Thymus (tissue), 11 donors: ENCODE data around the gene TRMT1. TPM values are rescaled to one million over a fixed set of nuclear protein-coding genes. Genes with fewer than 3 reads are reported as not detected.
A peak's percentile ranks its signal among the peaks of the same experiment; 100 is the strongest.

Experiments
- DNase-seq, 9 donors: peaks; one replicate each; pipeline ENCODE4 v3.0.0-alpha.2; 2013; ENCODE audit warnings: low spot score in 9 of 9, low read depth in 6 of 9, missing footprints in 1 of 9
- H3K27ac ChIP-seq, 2 donors: one replicate each; pipeline ENCODE4 v1.5.1; 2013; ENCODE audit warnings: control low read depth in 1 of 2, low read depth in 1 of 2, low read length in 1 of 2, mild to moderate bottlenecking in 1 of 2, moderate library complexity in 1 of 2
- H3K27me3 ChIP-seq, 2 donors: one replicate each; pipeline ENCODE4 v1.5.1; 2013; ENCODE audit warnings: low read length in 1 of 2; ENCODE audit not compliant: control insufficient read depth in 2 of 2, insufficient read depth in 1 of 2
- H3K36me3 ChIP-seq, 2 donors: one replicate each; pipeline ENCODE4 v1.5.1; 2013; ENCODE audit warnings: low read length in 1 of 2, mild to moderate bottlenecking in 1 of 2, moderate library complexity in 1 of 2; ENCODE audit not compliant: control insufficient read depth in 2 of 2, insufficient read depth in 2 of 2
- H3K4me1 ChIP-seq, 2 donors: one replicate each; pipeline ENCODE4 v1.5.1; 2013; ENCODE audit warnings: low read length in 2 of 2; ENCODE audit not compliant: control insufficient read depth in 2 of 2, insufficient read depth in 2 of 2
- H3K4me3 ChIP-seq, 2 donors: one replicate each; pipeline ENCODE4 v1.5.1; 2013; ENCODE audit warnings: low read length in 2 of 2, control low read depth in 1 of 2, mild to moderate bottlenecking in 1 of 2
- H3K9me3 ChIP-seq, 2 donors: one replicate each; pipeline ENCODE4 v1.5.1; 2013; ENCODE audit warnings: low read length in 1 of 2, mild to moderate bottlenecking in 1 of 2; ENCODE audit not compliant: control insufficient read depth in 2 of 2, insufficient read depth in 1 of 2
- whole genome bisulfite sequencing: extraction: QIAGEN DNeasy Blood & Tissue Kit; methylation state at CpG from one replicate; pipeline ENCODE4 v1.1.7; 2013; 5-methylcytosine and 5-hydroxymethylcytosine counted together
- polyA plus RNA-seq: library from polyadenylated mRNA; stranded (reverse); fragments of 200-250 nt; gene quantifications from one replicate; pipeline ENCODE4 v1.2.3, GENCODE V29; 2013
- total RNA-seq: library from RNA; stranded (reverse); fragments of 120-200 nt; gene quantifications from one replicate; pipeline ENCODE4 v1.2.4, GENCODE V29; 2013
- donor health status: healthy.

Gene TRMT1
- total and polyA plus RNA-seq, 2 donors: 20.2 to 69.9 TPM

GRCh38 chr19:13064092-13064489, 52.4 kb downstream of the TRMT1 start:
- Histone ChIP-seq H3K4me3 (no peak overlapping the region), H3K4me1 (peaks cover 4 to 16% of the 10 kb centered on the region in 2 donors), H3K36me3 (no peaks in the 10 kb centered on the region), H3K9me3 (peaks cover 0 to 2% of the 10 kb centered on the region in 2 donors), H3K27me3 (peaks cover 10 to 51% of the 10 kb centered on the region in 2 donors), H3K27ac (no peak overlapping the region)
- DNase-seq: no peak
- WGBS: 95% methylated on average over 6 of the region's 6 CpGs

DNA sequence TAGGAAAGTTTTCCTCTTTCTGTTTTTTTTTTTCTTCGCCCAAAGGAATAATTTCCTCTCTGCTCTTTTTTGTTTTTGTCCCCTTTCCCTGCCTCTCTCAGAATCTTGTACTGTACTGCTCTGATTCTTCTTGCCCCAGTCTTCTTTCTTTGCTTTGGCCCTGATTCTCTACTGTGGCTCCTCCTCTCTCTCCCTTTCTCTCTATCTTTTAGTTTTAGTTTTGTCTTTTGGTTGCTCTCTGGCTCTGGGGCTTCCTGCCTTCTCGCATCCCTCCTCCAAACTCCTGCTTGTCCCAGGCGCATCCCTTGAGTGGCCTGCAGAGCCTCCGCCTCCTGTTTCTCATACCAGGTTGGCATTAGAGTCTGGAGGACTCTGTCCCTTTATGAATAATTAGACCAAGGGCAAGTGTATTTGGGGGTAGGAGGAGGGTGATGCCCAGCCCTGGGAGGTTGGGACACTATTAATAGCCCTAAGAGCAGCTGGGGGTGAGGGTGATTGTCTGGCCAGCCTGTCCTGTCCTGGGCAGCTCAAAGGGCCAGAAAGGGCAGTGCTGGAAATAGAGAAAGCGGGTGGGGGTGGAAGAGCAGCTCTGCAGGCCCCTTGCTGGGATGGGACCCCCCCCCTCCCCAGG, 53.0 kb downstream of the TRMT1 start:
- Histone ChIP-seq H3K27ac (no peak overlapping the region), H3K9me3 (peaks cover 0 to 2% of the 10 kb centered on the region in 2 donors), H3K4me3 (no peak overlapping the region), H3K36me3 (no peaks in the 10 kb centered on the region), H3K27me3 (peaks cover 10 to 54% of the 10 kb centered on the region in 2 donors), H3K4me1 (peaks cover 4 to 16% of the 10 kb centered on the region in 2 donors)
- no peak for DNase-seq
- 89% methylated on average over 5 of the region's 5 CpGs for WGBS

GRCh38 chr19:13062317-13062716, 54.2 kb downstream of the TRMT1 start:
- Histone ChIP-seq H3K27me3 (peaks cover 10 to 63% of the 10 kb centered on the region in 2 donors), H3K36me3 (no peaks in the 10 kb centered on the region), H3K4me1 (peaks cover 4 to 20% of the 10 kb centered on the region in 2 donors), H3K9me3 (peaks cover 0 to 2% of the 10 kb centered on the region in 2 donors), H3K27ac (no peak overlapping the region), H3K4me3 (no peak overlapping the region)
- no peak for DNase-seq

GRCh38 chr19:13060964-13061927, 55.3 kb downstream of the TRMT1 start:
- Histone ChIP-seq H3K36me3 (no peaks in the 10 kb centered on the region), H3K27ac (peak overlapping the region in 1 of 2 donors; percentile 16), H3K4me1 (peaks cover 4 to 24% of the 10 kb centered on the region in 2 donors), H3K27me3 (peaks cover 10 to 73% of the 10 kb centered on the region in 2 donors), H3K4me3 (peak overlapping the region in 1 of 2 donors; percentile 47), H3K9me3 (peaks cover 0 to 2% of the 10 kb centered on the region in 2 donors)
- peak in 8 of 9 donors; percentile 45 to 83 (median 68) for DNase-seq
- WGBS: under 1% methylated on average over 40 of the region's 40 CpGs

GRCh38 chr19:13060233-13060963, 56.1 kb downstream of the TRMT1 start:
- Histone ChIP-seq H3K4me1 (peaks cover 4 to 31% of the 10 kb centered on the region in 2 donors), H3K4me3 (no peak overlapping the region), H3K9me3 (peaks cover 0 to 2% of the 10 kb centered on the region in 2 donors), H3K36me3 (no peaks in the 10 kb centered on the region), H3K27ac (no peak overlapping the region), H3K27me3 (peaks cover 10 to 82% of the 10 kb centered on the region in 2 donors)
- WGBS: 54% methylated on average over 19 of the region's 19 CpGs
- DNase-seq: no peak

GRCh38 chr19:13058951-13059660, 57.4 kb downstream of the TRMT1 start:
- Histone ChIP-seq H3K4me1 (peaks cover 4 to 40% of the 10 kb centered on the region in 2 donors), H3K9me3 (peaks cover 0 to 2% of the 10 kb centered on the region in 2 donors), H3K27ac (no peak overlapping the region), H3K27me3 (peaks cover 10 to 91% of the 10 kb centered on the region in 2 donors), H3K4me3 (no peak overlapping the region), H3K36me3 (no peaks in the 10 kb centered on the region)
- WGBS: 97% methylated on average over 12 of the region's 12 CpGs
- DNase-seq: no peak

DNA sequence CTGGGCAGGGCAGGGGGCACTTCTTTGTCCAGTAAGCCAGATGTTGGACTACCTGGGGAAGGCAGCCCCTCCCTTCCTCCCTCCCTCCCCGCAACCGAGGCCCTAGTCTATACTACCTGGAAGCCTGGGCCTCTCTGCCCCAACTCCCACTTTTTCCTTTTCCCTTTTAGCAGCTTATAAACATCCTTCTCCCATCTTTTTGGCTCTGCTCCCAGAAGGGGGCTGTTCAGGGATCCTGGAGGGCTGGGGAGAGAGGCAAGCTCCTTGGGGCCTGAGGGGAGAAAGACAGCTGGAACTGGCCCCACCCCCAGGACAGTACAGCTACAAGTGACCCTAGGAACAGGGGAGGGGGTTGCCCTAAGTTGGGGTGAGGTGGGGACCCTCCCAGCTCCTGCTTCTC, 58.8 kb downstream of the TRMT1 start:
- H3K27ac ChIP-seq: no peak overlapping the region
- no peak overlapping the region for H3K4me3 ChIP-seq
- H3K4me1 ChIP-seq: peaks cover 4 to 49% of the 10 kb centered on the region in 2 donors
- DNase-seq: no peak
- peaks cover 0 to 2% of the 10 kb centered on the region in 2 donors for H3K9me3 ChIP-seq
- no peaks in the 10 kb centered on the region for H3K36me3 ChIP-seq
- peaks cover 10 to 83% of the 10 kb centered on the region in 2 donors for H3K27me3 ChIP-seq
- WGBS: 85% methylated on average over 2 of the region's 2 CpGs

DNA sequence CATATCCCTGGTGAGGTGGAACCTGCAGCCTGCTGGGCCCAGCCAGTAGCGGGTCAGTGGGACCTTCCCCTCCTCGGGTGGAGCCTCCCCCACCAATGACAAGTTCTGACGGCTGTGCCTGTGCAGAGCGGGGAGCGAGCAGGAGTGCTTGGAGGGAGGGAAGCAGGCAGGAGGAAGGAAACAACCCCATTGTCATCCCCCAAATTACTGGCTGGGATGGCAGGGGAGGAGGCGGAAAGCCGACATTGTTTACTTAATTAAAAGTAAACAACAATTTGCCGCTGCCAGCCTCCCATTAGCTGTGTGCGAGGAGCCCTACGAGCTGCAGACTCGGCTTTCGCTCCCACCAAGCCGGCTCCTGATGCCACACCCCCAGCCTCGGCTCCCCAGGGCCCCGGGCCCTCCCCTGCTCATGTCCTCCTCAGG, 59.4 kb downstream of the TRMT1 start:
- Histone ChIP-seq H3K4me1 (peaks cover 4 to 55% of the 10 kb centered on the region in 2 donors), H3K4me3 (no peak overlapping the region), H3K27me3 (peaks cover 10 to 83% of the 10 kb centered on the region in 2 donors), H3K27ac (no peak overlapping the region), H3K9me3 (peaks cover 0 to 2% of the 10 kb centered on the region in 2 donors), H3K36me3 (no peaks in the 10 kb centered on the region)
- DNase-seq: no peak
- WGBS: 93% methylated on average over 15 of the region's 15 CpGs
